Esophagus muscularis mucosa (tissue), 4 donors: ENCODE results near the gene FAM118A. TPM values are rescaled to one million over a fixed set of nuclear protein-coding genes. Genes with fewer than 3 reads are reported as not detected.

Experiments
- DNase-seq: peaks from one replicate; pipeline ENCODE4 v3.0.0-alpha.2; 2017; ENCODE audit errors: extremely low spot score
- H3K27ac ChIP-seq, 4 donors: fragments of 200-600 bp; sonication (generic); replicated peaks in 1 of 4; 1 replicate in 3 of 4; 2 replicates in 1 of 4; pipeline ENCODE4 v1.5.1; 2016 to 2019; ENCODE audit warnings: mild to moderate bottlenecking in 1 of 4
- H3K27me3 ChIP-seq, 4 donors: fragments of 200-600 bp; sonication (generic); one replicate each; pipeline versions ENCODE4 v1.5.1 to v1.6.0; 2016 to 2019
- H3K36me3 ChIP-seq, 4 donors: fragments of 200-600 bp; sonication (generic); one replicate each; pipeline ENCODE4 v1.5.1; 2016 to 2019
- H3K4me1 ChIP-seq, 4 donors: fragments of 200-600 bp; sonication (generic); one replicate each; pipeline ENCODE4 v1.5.1; 2016 to 2019
- H3K4me3 ChIP-seq, 4 donors: fragments of 200-600 bp; sonication (generic); 1 replicate in 2 of 4; 2 replicates in 2 of 4; pipeline ENCODE4 v1.5.1; 2016 to 2019; ENCODE audit warnings: mild to moderate bottlenecking in 4 of 4, moderate library complexity in 1 of 4
- H3K9me3 ChIP-seq, 4 donors: fragments of 200-600 bp; sonication (generic); 1 replicate in 3 of 4; 2 replicates in 1 of 4; pipeline ENCODE4 v1.5.1; 2016 to 2019
- CTCF ChIP-seq, 3 experiments: fragments of 200-600 bp in 2 of 3; fragments of 450-650 bp in 1 of 3; sonication (generic) in 2 of 3; IDR thresholded peaks; one replicate each; pipeline ENCODE4 v1.5.1; 2017 to 2019; ENCODE audit warnings: antibody characterized with exemption in 3 of 3, mild to moderate bottlenecking in 2 of 3, moderate library complexity in 1 of 3
- EP300 ChIP-seq: sonication (generic); formaldehyde crosslinking; IDR thresholded peaks from one replicate; pipeline ENCODE4 v1.6.1; 2017; ENCODE audit warnings: antibody characterized with exemption
- POLR2A ChIP-seq: fragments of 450-650 bp; IDR thresholded peaks from one replicate; pipeline ENCODE4 v1.6.1; 2017; ENCODE audit warnings: antibody characterized with exemption, moderate library complexity, mild to moderate bottlenecking, low read depth
- POLR2AphosphoS5 ChIP-seq, 2 donors: sonication (generic); formaldehyde crosslinking; IDR thresholded peaks; one replicate each; pipeline ENCODE4 v1.6.1; 2017; ENCODE audit warnings: antibody characterized with exemption in 2 of 2
- WGBS: methylation state at CpG from one replicate; pipeline ENCODE4 v1.1.5; 2018; 5-methylcytosine and 5-hydroxymethylcytosine counted together
- intact Hi-C: fragments of 100-400 bp; cut with DNase I; formaldehyde crosslinking; loops from one replicate; pipeline ENCODE4 v1.15.1; 2023
- total RNA-seq, 4 donors: library from RNA; depleted of rRNA; stranded (reverse); fragments of >200 nt; gene quantifications; one replicate each; pipeline versions ENCODE4 v1.1.0 to v1.2.1, GENCODE V29; 2016

FAM118A gene
- total RNA-seq, 4 donors from 2014 or later: 24.4 to 45.8 (median 32.1) TPM

GRCh38 chr22:45280587-45280980 is 29.1 kb upstream of the FAM118A start:
- no peak for DNase-seq
- no peaks in the 10 kb centered on the region for H3K9me3 ChIP-seq
- TF ChIP-seq POLR2A: no peak
- TF ChIP-seq CTCF (IDR thresholded peaks at IDR 0.05): no peak
- TF ChIP-seq EP300: no peak
- TF ChIP-seq POLR2AphosphoS5 (IDR thresholded peaks at IDR 0.05): no peak
- H3K4me3 ChIP-seq: no peak overlapping the region
- H3K27ac ChIP-seq: peak overlapping the region in 3 of 4 donors; percentile 51 to 58 (median 51)
- 97% methylated on average over 3 of the region's 3 CpGs for WGBS
- intact Hi-C loops: no loop called here
- no peaks in the 10 kb centered on the region for H3K36me3 ChIP-seq
- H3K4me1 ChIP-seq: peaks cover 17 to 43% (median 31%) of the 10 kb centered on the region in 4 donors
- H3K27me3 ChIP-seq: peaks cover 0 to 20% (median 3%) of the 10 kb centered on the region in 4 donors

GRCh38 chr22:45281010-45281409 is 28.7 kb upstream of the FAM118A start:
- intact Hi-C loops: no loop called here
- TF ChIP-seq CTCF (IDR thresholded peaks at IDR 0.05): no peak
- TF ChIP-seq EP300: no peak
- no peak for TF ChIP-seq POLR2A
- no peak for TF ChIP-seq POLR2AphosphoS5 (IDR thresholded peaks at IDR 0.05)
- Histone ChIP-seq H3K27ac (no peak overlapping the region), H3K4me1 (peaks cover 17 to 43% (median 31%) of the 10 kb centered on the region in 4 donors), H3K4me3 (no peak overlapping the region), H3K27me3 (peaks cover 0 to 20% (median 3%) of the 10 kb centered on the region in 4 donors), H3K9me3 (no peaks in the 10 kb centered on the region), H3K36me3 (no peaks in the 10 kb centered on the region)
- 88% methylated on average over 3 of the region's 3 CpGs for WGBS
- DNase-seq: no peak

GRCh38 chr22:45284705-45285262 is 24.9 kb upstream of the FAM118A start, which contains the start of gene UPK3A:
TSS of gene UPK3A (plus strand) at chr22:45284949. CDS start at chr22:45285014, 65 bp downstream.
- Histone ChIP-seq H3K4me3 (peak within 1 kb of the TSS; percentile 39 to 51 (median 44)), H3K4me1 (peaks cover 13 to 30% (median 22%) of the 10 kb centered on the region in 4 donors), H3K27ac (no peak within 1 kb of the TSS), H3K36me3 (no peaks in the 10 kb centered on the region), H3K27me3 (peaks cover 0 to 31% (median 3%) of the 10 kb centered on the region in 4 donors), H3K9me3 (no peaks in the 10 kb centered on the region)
- intact Hi-C loops: no loop called here
- WGBS: 20% methylated on average over 4 of the region's 46 CpGs
- no peak for DNase-seq
- TF ChIP-seq POLR2AphosphoS5 (IDR thresholded peaks at IDR 0.05): no peak
- no peak for TF ChIP-seq POLR2A
- TF ChIP-seq EP300: no peak
- TF ChIP-seq CTCF (IDR thresholded peaks at IDR 0.05): no peak

- Histone ChIP-seq H3K4me3 (peak overlapping the region; percentile 39 to 51 (median 44)), H3K36me3 (no peaks in the 10 kb centered on the region), H3K27me3 (peaks cover 0 to 38% (median 5%) of the 10 kb centered on the region in 4 donors), H3K4me1 (peaks cover 8 to 24% (median 16%) of the 10 kb centered on the region in 4 donors), H3K9me3 (no peaks in the 10 kb centered on the region), H3K27ac (no peak overlapping the region)
- DNase-seq: no peak
- 65% methylated on average over 15 of the region's 16 CpGs for WGBS
- intact Hi-C loops: no loop called here
- TF ChIP-seq POLR2A: no peak
- no peak for TF ChIP-seq POLR2AphosphoS5 (IDR thresholded peaks at IDR 0.05)
- TF ChIP-seq CTCF (IDR thresholded peaks at IDR 0.05): no peak
- TF ChIP-seq EP300: no peak
Measured at GRCh38 chr22:45285263-45286058, 24.3 kb upstream of the FAM118A start.
